Ovary (tissue), 9 donors: ENCODE data around the gene ZSCAN21. TPM values are rescaled to one million over a fixed set of nuclear protein-coding genes. Genes with fewer than 3 reads are reported as not detected.

ENCODE experiments used
- DNase-seq, 5 donors: peaks; one replicate each; pipeline ENCODE4 v3.0.0-alpha.2; 2019 to 2020
- H3K27ac ChIP-seq, 2 donors: fragments of 200-600 bp; one replicate each; pipeline versions ENCODE4 v1.5.1 to v1.8.0; 2019 to 2022
- H3K27me3 ChIP-seq: fragments of 200-600 bp; one replicate; pipeline ENCODE4 v1.8.0; 2022
- H3K36me3 ChIP-seq: fragments of 200-600 bp; sonication (generic); one replicate; pipeline ENCODE4 v1.5.1; 2019
- H3K4me1 ChIP-seq: one replicate; pipeline ENCODE4 v1.8.1; 2013; ENCODE audit warnings: mild to moderate bottlenecking, moderate library complexity; ENCODE audit not compliant: insufficient read depth
- H3K4me3 ChIP-seq: fragments of 200-600 bp; sonication (generic); one replicate; pipeline ENCODE4 v1.5.1; 2017
- H3K9me3 ChIP-seq, 2 donors: fragments of 200-600 bp in 1 of 2; sonication (generic) in 1 of 2; one replicate each; pipeline versions ENCODE4 v1.5.1 to v1.8.1; 2013 to 2019; ENCODE audit warnings: mild to moderate bottlenecking in 1 of 2, moderate library complexity in 1 of 2
- EP300 ChIP-seq: sonication (generic); formaldehyde crosslinking; IDR thresholded peaks from one replicate; pipeline ENCODE4 v1.6.1; 2017; ENCODE audit warnings: antibody characterized with exemption
- POLR2A ChIP-seq: fragments of 450-650 bp; IDR thresholded peaks from one replicate; pipeline ENCODE4 v1.6.1; 2017; ENCODE audit warnings: antibody characterized with exemption, mild to moderate bottlenecking, moderate library complexity
- WGBS, 3 donors: extraction: QIAGEN DNeasy Blood & Tissue Kit in 1 of 3; methylation state at CpG; one replicate each; pipeline versions ENCODE4 v1.1.5 to v1.1.7; 2013 to 2017; 5-methylcytosine and 5-hydroxymethylcytosine counted together
- intact Hi-C, 4 donors: fragments of 100-400 bp; cut with DNase I; formaldehyde crosslinking; loops; one replicate each; pipeline versions ENCODE4 v1.11.0 to v1.15.1; 2022 to 2023
- polyA plus RNA-seq, 2 donors: library from polyadenylated mRNA; stranded (reverse); fragments of 200-250 nt in 1 of 2; fragments of 350-450 nt in 1 of 2; fragmentation: Illumina TruSeq in 1 of 2; extraction: RNeasy Lipid Tissue Mini Kit (QIAGEN cat#74804) in 1 of 2; gene quantifications; one replicate each; pipeline ENCODE4 v1.2.3, GENCODE V29; 2013 to 2014
- total RNA-seq, 7 donors: library from RNA; depleted of rRNA in 2 of 7; stranded (reverse); fragments of >200 nt in 2 of 7; fragmentation: NEBNext Ultra II Directional in 3 of 7; extraction: Animal tissue kit (Norgen Biotek cat#: 25700) in 3 of 7; gene quantifications; one replicate each; pipeline versions ENCODE4 v1.1.0 to v1.2.4, GENCODE V29; 2016 to 2023
- TF ChIP-seq, protein P1 (sequence below), 3 donors: fragments of 450-650 bp in 2 of 3; fragments of 200-600 bp in 1 of 3; IDR thresholded peaks; one replicate each; pipeline versions ENCODE4 v1.5.1 to v1.8.0; 2016 to 2022; ENCODE audit warnings: antibody characterized with exemption in 3 of 3, mild to moderate bottlenecking in 1 of 3
- donor health status: DM: no; HTN: no; CAD: no; lungs with moderate emphysema.
- donor health status: DM: no; HTN: no; CAD: no.
- donor health status: Bipolar disorder and iron deficiency.
- donor health status: DM: yes; HTN: yes; CAD: no.
- donor health status: DM: no; HTN: no; CAD: no.
- donor health status: DM: yes; HTN: yes; CAD: no.

The ZSCAN21 gene
- total and polyA plus RNA-seq, 9 donors, result 9.2 to 16.2 (median 12.3) TPM

DNA sequence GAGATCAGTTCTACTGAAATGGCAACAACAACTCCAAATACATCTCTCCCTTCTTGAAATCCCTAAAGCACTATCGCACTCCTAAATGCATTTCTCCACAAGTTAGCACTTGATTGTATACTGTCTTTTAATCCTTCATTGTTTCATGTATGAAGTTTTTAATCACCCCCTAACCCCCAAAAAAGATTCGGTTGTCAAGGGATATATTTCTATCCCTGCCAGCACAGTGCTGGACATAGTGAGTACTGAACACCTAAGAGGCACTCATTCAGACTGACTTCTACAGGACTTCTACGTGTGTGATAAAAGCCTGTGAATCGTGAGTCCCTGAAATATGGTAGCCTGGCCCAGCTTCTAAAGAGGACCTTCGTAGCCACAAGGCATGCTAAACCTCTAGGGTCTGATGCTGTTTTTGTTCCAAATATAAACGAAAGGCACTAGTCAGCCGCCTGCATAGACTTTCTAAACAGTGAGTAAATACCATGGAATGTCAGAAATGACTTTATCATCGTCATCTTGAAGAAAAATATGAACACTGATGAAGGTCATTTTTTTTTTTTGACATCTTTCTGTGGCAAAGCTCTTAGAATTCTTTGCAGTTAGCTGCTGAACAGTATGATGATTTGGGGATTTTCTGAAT lies 14.6 kb upstream of the ZSCAN21 start:
- intact Hi-C loops, result no loop called here
- Histone ChIP-seq H3K9me3 (no peaks in the 10 kb centered on the region), H3K4me3 (no peak overlapping the region), H3K4me1 (peaks cover 3% of the 10 kb centered on the region), H3K27me3 (no peaks in the 10 kb centered on the region), H3K36me3 (no peaks in the 10 kb centered on the region), H3K27ac (no peak overlapping the region)
- no peak for DNase-seq
- TF ChIP-seq EP300 (no peak), POLR2A (no peak)
- TF ChIP-seq, protein P1, sequence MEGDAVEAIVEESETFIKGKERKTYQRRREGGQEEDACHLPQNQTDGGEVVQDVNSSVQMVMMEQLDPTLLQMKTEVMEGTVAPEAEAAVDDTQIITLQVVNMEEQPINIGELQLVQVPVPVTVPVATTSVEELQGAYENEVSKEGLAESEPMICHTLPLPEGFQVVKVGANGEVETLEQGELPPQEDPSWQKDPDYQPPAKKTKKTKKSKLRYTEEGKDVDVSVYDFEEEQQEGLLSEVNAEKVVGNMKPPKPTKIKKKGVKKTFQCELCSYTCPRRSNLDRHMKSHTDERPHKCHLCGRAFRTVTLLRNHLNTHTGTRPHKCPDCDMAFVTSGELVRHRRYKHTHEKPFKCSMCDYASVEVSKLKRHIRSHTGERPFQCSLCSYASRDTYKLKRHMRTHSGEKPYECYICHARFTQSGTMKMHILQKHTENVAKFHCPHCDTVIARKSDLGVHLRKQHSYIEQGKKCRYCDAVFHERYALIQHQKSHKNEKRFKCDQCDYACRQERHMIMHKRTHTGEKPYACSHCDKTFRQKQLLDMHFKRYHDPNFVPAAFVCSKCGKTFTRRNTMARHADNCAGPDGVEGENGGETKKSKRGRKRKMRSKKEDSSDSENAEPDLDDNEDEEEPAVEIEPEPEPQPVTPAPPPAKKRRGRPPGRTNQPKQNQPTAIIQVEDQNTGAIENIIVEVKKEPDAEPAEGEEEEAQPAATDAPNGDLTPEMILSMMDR (IDR thresholded peaks at IDR 0.05), result no peak
- WGBS, 3 donors, result 56 to 75% (median 62%) methylated on average over 8 of the region's 8 CpGs

DNA sequence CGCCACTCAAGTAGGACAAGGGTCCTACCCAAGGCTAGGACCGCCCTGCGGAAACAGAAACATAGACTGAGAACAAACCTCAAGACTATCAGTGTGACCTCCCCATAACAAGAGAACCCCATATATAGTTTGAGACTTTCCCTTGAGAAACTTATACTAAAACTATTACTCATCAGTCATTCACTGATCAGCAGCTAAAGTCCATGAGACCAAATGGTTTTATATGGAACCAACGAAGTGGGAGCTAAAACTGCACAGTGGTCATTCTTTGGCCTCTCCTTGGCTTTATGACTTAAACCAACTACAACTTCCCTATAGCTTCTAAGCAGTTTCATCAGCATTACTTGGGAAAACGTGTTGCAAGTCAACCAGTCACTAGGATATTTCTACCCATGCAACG lies 13.7 kb upstream of the ZSCAN21 start:
- no peak overlapping the region for H3K27ac ChIP-seq
- DNase-seq, result no peak

DNA sequence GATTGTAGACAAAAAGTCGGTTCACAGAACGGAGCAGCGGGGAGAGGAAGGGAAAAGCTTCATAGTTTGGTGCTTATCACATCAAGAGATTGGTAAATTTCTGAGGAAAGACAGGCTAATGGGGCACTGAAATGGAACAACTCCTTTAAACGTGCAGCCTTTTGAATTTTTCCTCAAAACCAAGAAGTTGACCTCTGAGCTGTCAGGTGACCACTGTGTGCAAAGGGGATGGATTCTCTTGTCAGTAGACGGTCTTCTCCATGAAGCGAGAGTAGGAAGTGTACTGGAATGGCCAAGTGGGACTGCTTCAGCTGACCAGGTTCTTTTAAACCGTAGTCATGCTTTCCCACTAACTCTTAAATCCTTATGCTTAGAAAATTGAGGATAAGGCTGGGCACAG lies 11.2 kb upstream of the ZSCAN21 start:
- 85 to 93% (median 91%) methylated on average over 7 of the region's 7 CpGs for WGBS, 3 donors
- H3K4me3 ChIP-seq, result no peak overlapping the region
- TF ChIP-seq POLR2A (no peak), EP300 (no peak)
- TF ChIP-seq, protein P1 (IDR thresholded peaks at IDR 0.05), result no peak
- peaks cover 3% of the 10 kb centered on the region for H3K4me1 ChIP-seq
- no peak for DNase-seq
- intact Hi-C loops, result no loop called here
- no peaks in the 10 kb centered on the region for H3K27me3 ChIP-seq
- no peak overlapping the region for H3K27ac ChIP-seq
- H3K36me3 ChIP-seq, result no peaks in the 10 kb centered on the region
- H3K9me3 ChIP-seq, result no peaks in the 10 kb centered on the region

More for the DNA sequence above, 13.7 kb upstream of the ZSCAN21 start:
- Histone ChIP-seq H3K9me3 (no peaks in the 10 kb centered on the region), H3K4me3 (no peak overlapping the region), H3K27me3 (no peaks in the 10 kb centered on the region), H3K4me1 (peaks cover 3% of the 10 kb centered on the region), H3K36me3 (no peaks in the 10 kb centered on the region)
- intact Hi-C loops, result no loop called here
- TF ChIP-seq POLR2A, result no peak
- no peak for TF ChIP-seq EP300
- TF ChIP-seq, protein P1 (IDR thresholded peaks at IDR 0.05), result no peak
- 79 to 95% (median 89%) methylated on average over 6 of the region's 6 CpGs for WGBS, 3 donors

DNA sequence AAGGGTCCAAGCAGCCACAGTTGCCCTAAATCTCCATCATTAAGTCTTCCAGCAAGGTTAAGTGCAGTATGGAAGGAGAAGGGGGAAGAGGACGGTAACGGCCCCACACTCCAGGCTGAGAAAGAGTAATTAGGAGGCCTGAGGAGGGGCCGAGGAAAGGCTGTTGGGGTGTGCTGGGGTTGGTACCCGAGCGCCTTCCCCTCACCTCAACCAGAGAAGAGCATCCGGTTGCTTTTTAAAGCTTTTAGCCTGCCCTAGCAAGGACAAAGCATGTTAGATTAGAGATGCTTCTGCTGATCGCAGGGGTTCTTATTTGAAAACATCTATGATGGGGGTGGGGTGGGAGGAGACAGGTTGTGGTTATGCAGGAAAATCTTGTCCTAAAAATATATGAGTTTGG lies 9.0 kb upstream of the ZSCAN21 start:
- Histone ChIP-seq H3K9me3 (no peaks in the 10 kb centered on the region), H3K4me1 (peaks cover 3% of the 10 kb centered on the region), H3K27ac (no peak overlapping the region), H3K4me3 (no peak overlapping the region), H3K36me3 (no peaks in the 10 kb centered on the region), H3K27me3 (no peaks in the 10 kb centered on the region)
- TF ChIP-seq, protein P1 (IDR thresholded peaks at IDR 0.05), result no peak
- TF ChIP-seq POLR2A, result no peak
- TF ChIP-seq EP300, result no peak
- no peak for DNase-seq
- intact Hi-C loops, result no loop called here
- WGBS, 3 donors, result 78 to 84% (median 83%) methylated on average over 7 of the region's 7 CpGs
